ENCODE results near the gene TIMMDC1.
"Not testable (repeated sequence)": the region's sequence is repeated elsewhere in the genome, so short reads cannot be mapped to it uniquely, and the experiment has no call there.

Gene TIMMDC1

GRCh38 chr3:119514637-119515036 lies 16.3 kb downstream of the TIMMDC1 start:
- no peak for DNase-seq

GRCh38 chr3:119517112-119517511 lies 18.8 kb downstream of the TIMMDC1 start:
- DNase-seq, result no peak

GRCh38 chr3:119518026-119518425 lies 19.7 kb downstream of the TIMMDC1 start:
- DNase-seq, result no peak

- DNase-seq, result no peak
These were observed 26.8 kb downstream of the TIMMDC1 start for GRCh38 chr3:119524931-119525662.

GRCh38 chr3:119527714-119528113 lies 29.4 kb downstream of the TIMMDC1 start:
- no peak for DNase-seq

GRCh38 chr3:119529883-119530282 lies 31.5 kb downstream of the TIMMDC1 start:
- DNase-seq, result no peak

- DNase-seq, result no peak
These were observed 32.1 kb downstream of the TIMMDC1 start for GRCh38 chr3:119530456-119530855.

GRCh38 chr3:119531151-119531550 lies 32.8 kb downstream of the TIMMDC1 start:
- DNase-seq, result no peak

- no peak for DNase-seq
These were observed 35.9 kb downstream of the TIMMDC1 start for GRCh38 chr3:119534296-119534695.

GRCh38 chr3:119536757-119537156 lies 38.4 kb downstream of the TIMMDC1 start:
- DNase-seq, result no peak

GRCh38 chr3:119538772-119539171 lies 40.4 kb downstream of the TIMMDC1 start:
- no peak for DNase-seq

GRCh38 chr3:119541547-119541946 lies 43.2 kb downstream of the TIMMDC1 start:
- no peak for DNase-seq

GRCh38 chr3:119542168-119542767 lies 43.9 kb downstream of the TIMMDC1 start:
- DNase-seq, result no peak

GRCh38 chr3:119543147-119543546 lies 44.8 kb downstream of the TIMMDC1 start:
- DNase-seq, result no peak

- no peak for DNase-seq
These were observed 48.9 kb downstream of the TIMMDC1 start for GRCh38 chr3:119547227-119547626.

GRCh38 chr3:119548341-119548740 lies 50.0 kb downstream of the TIMMDC1 start:
- no peak for DNase-seq

- no peak for DNase-seq
These were observed 52.0 kb downstream of the TIMMDC1 start for GRCh38 chr3:119550192-119550910.

- no peak for DNase-seq
These were observed 53.3 kb downstream of the TIMMDC1 start for GRCh38 chr3:119551598-119551997.

GRCh38 chr3:119552928-119553327 lies 54.6 kb downstream of the TIMMDC1 start:
- DNase-seq, result not testable (repeated sequence)

- no peak for DNase-seq
These were observed 55.6 kb downstream of the TIMMDC1 start for GRCh38 chr3:119553823-119554415.

GRCh38 chr3:119555309-119555735 lies 57.0 kb downstream of the TIMMDC1 start:
- no peak for DNase-seq

GRCh38 chr3:119555929-119556328 lies 57.6 kb downstream of the TIMMDC1 start:
- DNase-seq, result no peak

GRCh38 chr3:119557192-119557876 lies 59.0 kb downstream of the TIMMDC1 start:
- no peak for DNase-seq

Data from activated T-cell treated with anti-CD3 and anti-CD28 coated beads, Interleukin-2, amount 50 U/mL, for 48 hours (primary cell).